Gastroesophageal sphincter (tissue), 4 donors: ENCODE measurements around the gene TRMT44. TPM values are rescaled to one million over a fixed set of nuclear protein-coding genes. Genes with fewer than 3 reads are reported as not detected.

Source experiments
- ATAC-seq: fragments of 150-250 bp; one replicate; pipeline ENCODE4 v1.9.1; 2016; ENCODE audit warnings: mild to moderate bottlenecking, moderate library complexity
- H3K27ac ChIP-seq, 4 donors: fragments of 200-600 bp; sonication (generic) in 3 of 4; 1 replicate in 3 of 4; 2 replicates in 1 of 4; pipeline ENCODE4 v1.5.1; 2016 to 2019
- H3K27me3 ChIP-seq: fragments of 200-600 bp; sonication (generic); one replicate; pipeline ENCODE4 v1.5.1; 2019
- H3K36me3 ChIP-seq, 2 donors: fragments of 200-600 bp; sonication (generic); one replicate each; pipeline ENCODE4 v1.5.1; 2019; ENCODE audit warnings: control low read depth in 1 of 2
- H3K4me1 ChIP-seq, 3 donors: fragments of 200-600 bp; sonication (generic); 1 replicate in 2 of 3; 2 replicates in 1 of 3; pipeline ENCODE4 v1.5.1; 2016 to 2019; ENCODE audit warnings: control low read depth in 2 of 3
- H3K4me3 ChIP-seq, 2 donors: fragments of 200-600 bp; sonication (generic); one replicate each; pipeline ENCODE4 v1.5.1; 2019; ENCODE audit warnings: mild to moderate bottlenecking in 1 of 2, moderate library complexity in 1 of 2
- H3K9me3 ChIP-seq, 3 donors: fragments of 200-600 bp; sonication (generic); one replicate each; pipeline ENCODE4 v1.5.1; 2017 to 2019; ENCODE audit warnings: control low read depth in 2 of 3
- EP300 ChIP-seq: sonication (generic); formaldehyde crosslinking; IDR thresholded peaks from one replicate; pipeline ENCODE4 v1.6.1; 2017; ENCODE audit warnings: antibody characterized with exemption, mild to moderate bottlenecking
- POLR2A ChIP-seq, 2 donors: fragments of 450-650 bp; IDR thresholded peaks; one replicate each; pipeline ENCODE4 v1.6.1; 2017; ENCODE audit warnings: antibody characterized with exemption in 2 of 2, mild to moderate bottlenecking in 2 of 2, moderate library complexity in 1 of 2
- POLR2AphosphoS5 ChIP-seq: sonication (generic); formaldehyde crosslinking; IDR thresholded peaks from one replicate; pipeline ENCODE4 v1.6.1; 2017; ENCODE audit warnings: antibody characterized with exemption
- WGBS, 2 donors: methylation state at CpG; one replicate each; pipeline ENCODE4 v1.1.5; 2018; ENCODE audit warnings: low coverage in 1 of 2; 5-methylcytosine and 5-hydroxymethylcytosine counted together
- total RNA-seq, 4 donors: library from RNA; depleted of rRNA; stranded (reverse); fragments of >200 nt; gene quantifications; one replicate each; pipeline ENCODE4 v1.1.0, GENCODE V29; 2016
- TF ChIP-seq, protein P1 (sequence below), 4 experiments: fragments of 200-600 bp in 2 of 4; fragments of 450-650 bp in 2 of 4; sonication (generic) in 1 of 4; IDR thresholded peaks; one replicate each; pipeline ENCODE4 v1.5.1; 2017 to 2019; ENCODE audit warnings: antibody characterized with exemption in 4 of 4, mild to moderate bottlenecking in 2 of 4, moderate library complexity in 2 of 4

TRMT44 gene
- total RNA-seq, 4 donors from 2014 or later: 12.0 to 27.9 (median 20.9) TPM

- ATAC-seq: no peak
- no peaks in the 10 kb centered on the region for H3K36me3 ChIP-seq
- no peak overlapping the region for H3K4me3 ChIP-seq
- TF ChIP-seq POLR2AphosphoS5 (no peak), POLR2A (IDR thresholded peaks at IDR 0.05) (no peak), EP300 (no peak)
- TF ChIP-seq, protein P1, sequence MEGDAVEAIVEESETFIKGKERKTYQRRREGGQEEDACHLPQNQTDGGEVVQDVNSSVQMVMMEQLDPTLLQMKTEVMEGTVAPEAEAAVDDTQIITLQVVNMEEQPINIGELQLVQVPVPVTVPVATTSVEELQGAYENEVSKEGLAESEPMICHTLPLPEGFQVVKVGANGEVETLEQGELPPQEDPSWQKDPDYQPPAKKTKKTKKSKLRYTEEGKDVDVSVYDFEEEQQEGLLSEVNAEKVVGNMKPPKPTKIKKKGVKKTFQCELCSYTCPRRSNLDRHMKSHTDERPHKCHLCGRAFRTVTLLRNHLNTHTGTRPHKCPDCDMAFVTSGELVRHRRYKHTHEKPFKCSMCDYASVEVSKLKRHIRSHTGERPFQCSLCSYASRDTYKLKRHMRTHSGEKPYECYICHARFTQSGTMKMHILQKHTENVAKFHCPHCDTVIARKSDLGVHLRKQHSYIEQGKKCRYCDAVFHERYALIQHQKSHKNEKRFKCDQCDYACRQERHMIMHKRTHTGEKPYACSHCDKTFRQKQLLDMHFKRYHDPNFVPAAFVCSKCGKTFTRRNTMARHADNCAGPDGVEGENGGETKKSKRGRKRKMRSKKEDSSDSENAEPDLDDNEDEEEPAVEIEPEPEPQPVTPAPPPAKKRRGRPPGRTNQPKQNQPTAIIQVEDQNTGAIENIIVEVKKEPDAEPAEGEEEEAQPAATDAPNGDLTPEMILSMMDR (IDR thresholded peaks at IDR 0.05): no peak
- H3K9me3 ChIP-seq: no peaks in the 10 kb centered on the region
- 77 to 85% methylated on average over 5 to 10 of the region's 11 CpGs for WGBS, 2 donors
- no peaks in the 10 kb centered on the region for H3K27me3 ChIP-seq
- no peak overlapping the region for H3K27ac ChIP-seq
- H3K4me1 ChIP-seq: no peaks in the 10 kb centered on the region
Measured at GRCh38 chr4:8493484-8493883, 52.9 kb downstream of the TRMT44 start.

DNA sequence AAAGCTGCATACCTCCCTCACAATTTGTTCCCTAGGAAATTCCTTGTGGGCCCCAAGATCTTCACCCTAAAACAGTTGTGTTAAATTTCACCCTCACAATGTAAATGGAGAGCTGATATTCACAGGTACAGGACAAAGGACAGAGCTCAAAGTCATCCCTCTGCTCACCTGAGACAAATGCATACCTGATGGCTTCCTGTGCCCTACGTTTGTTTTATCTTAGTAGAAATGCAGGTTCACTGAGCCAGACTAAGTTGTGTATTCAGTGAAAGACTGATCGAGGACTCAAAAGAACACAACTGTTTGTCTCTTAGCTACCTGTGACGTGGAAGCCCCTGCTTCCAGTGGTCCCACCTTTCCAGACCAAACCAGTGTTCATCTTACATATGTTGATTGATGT lies 53.6 kb downstream of the TRMT44 start:
- H3K4me1 ChIP-seq: no peaks in the 10 kb centered on the region
- no peak for ATAC-seq

GRCh38 chr4:8494983-8495548 lies 54.5 kb downstream of the TRMT44 start:
- Histone ChIP-seq H3K27ac (no peak overlapping the region), H3K4me3 (no peak overlapping the region), H3K27me3 (peaks cover 9% of the 10 kb centered on the region), H3K36me3 (no peaks in the 10 kb centered on the region), H3K9me3 (no peaks in the 10 kb centered on the region), H3K4me1 (no peaks in the 10 kb centered on the region)
- TF ChIP-seq POLR2AphosphoS5: no peak
- TF ChIP-seq, protein P1 (IDR thresholded peaks at IDR 0.05): no peak
- WGBS, 2 donors: 82 to 100% methylated on average over 1 to 2 of the region's 5 CpGs
- no peak for ATAC-seq

More for the DNA sequence above, 53.6 kb downstream of the TRMT44 start:
- H3K27ac ChIP-seq: no peak overlapping the region
- WGBS, 2 donors: 67 to 93% methylated on average over 2 to 3 of the region's 3 CpGs
- TF ChIP-seq EP300 (no peak), POLR2AphosphoS5 (no peak), POLR2A (IDR thresholded peaks at IDR 0.05) (no peak)
- TF ChIP-seq, protein P1 (IDR thresholded peaks at IDR 0.05): no peak
- H3K4me3 ChIP-seq: no peak overlapping the region
- H3K36me3 ChIP-seq: no peaks in the 10 kb centered on the region
- H3K9me3 ChIP-seq: no peaks in the 10 kb centered on the region
- H3K27me3 ChIP-seq: peaks cover 6% of the 10 kb centered on the region

- ATAC-seq: no peak
- no peak overlapping the region for H3K27ac ChIP-seq
- H3K36me3 ChIP-seq: no peaks in the 10 kb centered on the region
- H3K4me3 ChIP-seq: no peak overlapping the region
- H3K27me3 ChIP-seq: peaks cover 16% of the 10 kb centered on the region
- no peaks in the 10 kb centered on the region for H3K4me1 ChIP-seq
- TF ChIP-seq POLR2AphosphoS5 (no peak), POLR2A (IDR thresholded peaks at IDR 0.05) (no peak), EP300 (no peak)
- TF ChIP-seq, protein P1 (IDR thresholded peaks at IDR 0.05): no peak
- WGBS, 2 donors: 88% methylated on average over 3 of the region's 3 CpGs; no CpG with 5 or more reads in 1 of the 2 donors
- no peaks in the 10 kb centered on the region for H3K9me3 ChIP-seq
Measured at GRCh38 chr4:8495803-8496202, 55.2 kb downstream of the TRMT44 start.

- no peak overlapping the region for H3K4me3 ChIP-seq
- H3K27ac ChIP-seq: no peak overlapping the region
- H3K9me3 ChIP-seq: no peaks in the 10 kb centered on the region
- ATAC-seq: no peak
- no peak for TF ChIP-seq EP300
- peaks cover 27% of the 10 kb centered on the region for H3K27me3 ChIP-seq
- H3K4me1 ChIP-seq: peaks cover 0 to 12% (median 0%) of the 10 kb centered on the region in 3 donors
- 100% methylated on average over 1 to 2 of the region's 3 CpGs for WGBS, 2 donors
- H3K36me3 ChIP-seq: no peaks in the 10 kb centered on the region
Measured at GRCh38 chr4:8497762-8498161, 57.2 kb downstream of the TRMT44 start.
